CD4-positive, alpha-beta T cell treated with Interferon alpha-2 for 1 hour (primary cell): ENCODE results near the gene ZKSCAN5.
A peak's percentile ranks its signal among the peaks of the same experiment; 100 is the strongest.

Source experiments
- DNase-seq, 2 donors: peaks; one replicate each; pipeline ENCODE4 v3.0.0-alpha.2; 2020 to 2022

Gene ZKSCAN5

DNA sequence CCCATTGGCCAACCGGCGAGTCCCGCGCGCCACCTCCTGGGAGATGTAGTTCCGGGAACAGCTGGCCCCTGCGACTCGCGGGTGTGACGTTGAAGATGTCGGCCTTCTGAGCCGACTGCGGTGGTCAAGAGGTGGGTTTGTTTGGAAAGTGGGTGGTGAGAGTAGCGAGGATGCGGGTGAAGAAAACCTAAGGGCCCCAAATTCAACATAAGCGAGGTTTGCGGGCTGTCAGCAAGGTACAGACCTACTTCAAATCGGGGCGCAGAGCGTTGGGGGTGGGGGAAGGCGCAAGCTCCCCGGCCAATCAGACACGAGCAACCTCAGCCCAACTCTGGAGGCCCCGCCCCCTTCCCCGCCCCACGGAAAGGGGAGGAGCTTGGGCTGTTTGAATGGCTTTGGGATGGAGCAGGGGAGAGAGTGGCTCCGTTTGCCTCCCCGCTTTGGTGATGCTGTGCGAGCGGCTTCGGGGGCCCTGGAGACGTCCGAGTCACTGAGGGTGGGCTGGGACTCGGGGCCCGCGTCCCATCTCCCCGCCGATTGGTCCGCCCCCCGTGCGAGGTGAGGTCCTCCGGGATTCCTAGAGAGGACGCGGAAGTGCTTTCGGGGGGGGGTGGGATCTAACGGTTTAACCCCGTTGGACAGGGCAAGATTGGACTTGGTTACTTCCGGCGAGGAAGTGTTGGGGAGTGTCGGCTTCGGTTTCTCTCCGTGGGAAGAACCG, at the start of gene ZKSCAN5:
Gene ZKSCAN5, plus strand, starts transcription at position 60 of the 721 bp plus-strand sequence. CDS start 1,383 bp downstream, outside the sequence.
- DNase-seq = peak; percentile 95 to 97

DNA sequence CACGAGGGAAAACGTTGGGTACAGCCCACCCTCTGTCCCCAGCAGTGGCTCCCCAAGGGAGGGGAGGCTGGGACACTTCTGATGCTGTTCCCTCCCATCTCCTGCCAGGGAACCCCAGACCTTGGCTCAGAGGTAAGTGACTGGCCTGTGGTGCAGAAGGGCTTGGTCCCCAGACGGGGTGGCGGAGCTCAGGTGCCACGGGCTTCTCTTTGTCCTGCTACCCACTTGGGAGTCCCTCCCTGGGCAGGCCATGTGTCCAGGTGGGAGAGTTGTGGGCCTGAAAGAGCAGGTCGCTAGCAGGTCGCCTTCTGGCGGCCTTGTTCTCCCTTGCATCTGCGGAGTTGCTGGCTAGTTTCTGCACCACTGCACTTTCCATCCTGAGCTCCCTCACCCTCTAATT, 48.6 kb upstream of the ZKSCAN5 start:
- no peak for DNase-seq

DNA sequence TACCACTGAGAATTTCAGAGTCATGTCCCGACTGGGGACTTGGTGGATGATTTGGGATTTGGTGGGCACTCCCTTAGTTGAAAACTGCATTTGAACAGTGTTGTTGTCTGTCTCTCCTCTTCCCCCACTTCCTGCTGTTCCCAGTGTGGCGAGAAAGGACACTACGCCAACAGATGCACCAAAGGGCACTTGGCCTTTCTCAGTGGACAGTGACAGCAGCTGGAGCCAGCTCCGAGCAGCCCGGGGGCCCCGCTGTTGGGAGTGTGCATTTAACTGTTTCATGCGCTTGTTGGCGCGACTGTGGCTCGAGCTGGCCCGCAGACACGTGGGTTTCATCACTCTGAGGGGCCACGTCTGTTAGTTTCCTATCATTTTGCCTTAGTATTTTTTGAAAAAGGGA, 48.2 kb upstream of the ZKSCAN5 start:
- no peak for DNase-seq

DNA sequence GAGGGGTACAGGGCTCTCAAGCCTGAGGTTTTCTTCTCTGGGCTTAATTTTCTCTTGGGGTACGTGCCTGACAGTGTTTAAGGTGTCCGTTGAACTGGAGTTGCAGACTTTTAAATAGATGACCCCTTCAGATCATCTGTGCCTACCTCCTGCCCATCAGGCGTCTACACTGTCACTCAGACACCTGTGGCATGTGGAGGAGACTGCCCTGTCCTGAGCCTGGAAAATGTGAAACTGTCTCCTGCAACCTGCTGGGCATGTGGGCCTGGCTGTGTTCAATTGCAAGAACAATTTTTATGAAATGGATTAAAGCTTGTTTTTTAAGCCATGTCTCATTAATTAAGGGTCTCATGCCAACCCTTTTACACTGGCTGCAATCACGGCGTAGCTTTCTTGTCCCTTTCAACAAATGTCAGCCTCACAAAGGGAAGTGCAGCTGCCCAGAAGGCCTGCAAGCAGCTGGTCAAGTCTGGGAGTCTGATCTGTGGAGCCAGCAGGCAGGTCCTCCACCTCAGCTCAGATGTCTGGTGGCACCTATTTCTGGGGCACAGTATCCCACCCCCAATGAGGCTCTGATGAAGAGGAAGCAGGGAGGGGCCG, 47.3 kb upstream of the ZKSCAN5 start:
- DNase-seq = no peak

DNA sequence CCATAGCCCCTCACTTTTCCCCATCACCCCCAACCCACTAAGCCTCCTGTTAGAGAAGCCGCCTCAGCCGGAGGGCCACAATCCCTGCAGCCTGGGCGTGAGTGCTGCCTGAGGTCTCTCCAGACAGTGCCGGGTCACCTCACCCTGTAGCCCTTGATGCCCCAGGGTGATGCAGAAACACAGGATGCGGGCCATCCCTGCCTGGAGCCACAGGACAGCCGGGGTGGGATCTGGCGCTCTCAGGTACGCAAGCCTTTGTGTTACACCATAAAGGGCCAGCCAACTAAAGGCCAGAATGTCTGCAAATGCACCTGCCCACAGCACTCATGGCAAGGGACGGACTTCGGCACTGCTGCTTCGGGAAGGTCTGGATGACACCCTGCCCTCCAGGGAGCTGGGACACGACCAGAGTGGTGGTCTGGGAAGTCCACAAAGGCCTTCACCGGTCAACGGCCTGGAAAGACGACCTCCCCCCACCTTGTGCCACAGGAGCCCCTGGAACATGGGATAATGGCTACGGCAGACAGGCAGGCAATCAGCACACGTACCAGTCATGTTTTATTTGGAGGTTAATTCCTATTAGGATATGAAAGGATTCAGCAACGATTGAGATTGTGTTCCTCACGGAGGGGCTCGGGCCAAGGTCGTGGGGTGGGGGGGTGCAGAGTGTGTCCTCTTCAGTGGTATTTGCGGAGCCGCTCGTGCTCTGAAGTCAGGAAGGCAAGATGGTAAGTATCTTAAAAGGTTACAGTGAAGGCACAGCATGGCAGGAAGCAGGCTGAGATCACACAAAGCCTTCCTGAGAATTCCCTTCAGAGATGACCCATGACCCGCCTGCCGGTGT, 46.6 kb upstream of the ZKSCAN5 start:
- DNase-seq = no peak

DNA sequence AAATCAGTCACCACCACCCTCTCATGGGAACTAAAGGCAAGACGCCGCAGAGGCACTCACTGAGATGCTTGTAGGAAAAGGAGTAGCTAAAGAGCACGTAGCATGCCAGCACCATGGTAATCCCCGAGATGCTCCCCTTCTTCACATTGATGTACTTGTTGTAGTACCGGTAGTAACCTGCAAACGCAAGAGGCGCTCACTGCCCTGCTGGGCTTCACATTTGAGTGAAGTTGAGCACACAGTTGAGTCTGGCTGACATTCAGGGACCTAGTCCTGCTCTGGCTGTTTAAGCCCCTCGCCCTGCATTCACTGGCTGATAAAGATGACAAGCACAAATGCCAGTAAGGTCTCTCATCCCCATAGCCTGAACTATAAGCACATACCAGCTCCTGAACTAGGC, 45.4 kb upstream of the ZKSCAN5 start:
- DNase-seq = peak in 1 of 2 donors; percentile 39

DNA sequence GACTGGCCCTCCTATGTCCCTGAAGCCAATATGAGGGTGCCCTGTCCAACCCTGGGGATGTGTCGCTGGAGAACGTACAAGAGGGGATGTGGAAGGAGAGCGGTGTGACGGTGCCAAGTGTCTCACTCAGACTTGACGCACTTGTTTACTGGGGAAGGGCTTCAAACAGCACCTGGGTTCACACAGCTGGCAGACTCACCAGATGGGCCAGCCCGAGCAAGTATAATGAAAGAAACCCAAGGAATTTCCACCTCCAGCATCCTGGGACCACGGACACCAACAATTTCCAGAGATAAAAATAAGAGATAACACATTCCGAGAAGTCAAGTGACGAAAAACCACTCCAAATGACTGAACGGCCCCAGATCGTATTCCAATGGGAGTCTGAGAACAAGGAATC, 43.8 kb upstream of the ZKSCAN5 start:
- DNase-seq = no peak

DNA sequence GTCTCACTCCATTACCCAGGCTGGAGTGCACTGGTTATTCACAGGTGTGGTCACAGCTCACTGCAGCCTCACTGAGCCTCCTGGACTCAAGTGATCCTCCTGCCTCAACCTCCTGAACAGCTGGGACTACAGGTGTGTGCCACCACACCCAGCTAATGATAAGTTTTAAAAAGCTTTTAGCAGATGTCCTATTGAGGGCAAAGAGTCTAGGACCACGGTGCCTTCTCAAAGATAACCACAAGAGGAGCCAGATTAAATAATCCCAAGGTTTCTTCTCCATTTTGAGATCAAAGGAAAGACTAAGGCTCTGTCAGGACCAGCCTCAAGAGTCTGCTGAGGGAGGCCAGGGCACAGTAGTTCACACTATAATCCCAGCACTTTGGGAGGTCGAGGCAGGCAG, 43.2 kb upstream of the ZKSCAN5 start:
- DNase-seq = no peak

DNA sequence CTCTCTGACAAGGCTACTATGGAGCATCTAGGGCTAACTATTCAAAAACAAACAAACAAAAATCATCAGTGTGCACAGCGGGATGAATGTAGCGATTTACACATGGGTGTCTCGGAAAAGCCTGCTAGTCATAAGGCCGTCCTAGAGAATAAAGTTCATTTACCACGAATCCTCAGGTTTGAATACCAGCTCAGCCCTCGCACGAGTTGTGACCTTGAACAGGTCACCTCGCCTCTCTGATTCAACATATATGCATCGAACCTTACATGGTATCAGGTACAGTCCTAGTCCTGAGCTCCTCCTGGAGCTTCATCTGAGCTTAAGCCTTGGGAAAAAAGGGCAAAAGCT, 39.1 kb upstream of the ZKSCAN5 start:
- DNase-seq = no peak

DNA sequence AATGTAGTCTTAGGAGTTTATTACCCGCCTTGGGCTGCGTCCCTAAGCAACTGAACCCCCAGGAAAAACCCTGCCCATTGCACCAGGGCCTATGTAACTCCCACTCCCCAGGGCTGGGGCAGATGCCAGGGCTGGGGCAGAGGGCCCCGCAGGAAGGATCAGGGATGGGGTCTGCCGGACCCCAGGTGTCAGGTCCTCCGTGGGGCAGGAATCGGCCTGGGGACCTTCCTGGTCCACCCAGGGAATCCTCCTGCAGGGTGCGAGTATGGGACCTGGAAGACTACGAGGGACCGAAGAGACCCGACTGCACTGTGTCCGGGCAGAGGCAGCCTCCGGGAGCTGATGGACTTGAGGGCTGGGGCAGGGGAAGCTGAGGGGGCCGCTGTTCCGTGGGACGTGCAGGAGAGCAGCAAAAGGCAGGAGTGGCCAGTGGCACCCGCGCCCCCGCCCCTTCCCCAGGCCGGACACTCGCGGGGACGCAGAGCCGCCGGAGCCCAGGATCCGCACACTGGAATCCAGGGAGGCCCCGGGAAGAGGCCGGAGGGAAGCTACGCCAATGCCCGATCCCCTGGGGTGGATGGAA, 36.0 kb upstream of the ZKSCAN5 start:
- DNase-seq = no peak

DNA sequence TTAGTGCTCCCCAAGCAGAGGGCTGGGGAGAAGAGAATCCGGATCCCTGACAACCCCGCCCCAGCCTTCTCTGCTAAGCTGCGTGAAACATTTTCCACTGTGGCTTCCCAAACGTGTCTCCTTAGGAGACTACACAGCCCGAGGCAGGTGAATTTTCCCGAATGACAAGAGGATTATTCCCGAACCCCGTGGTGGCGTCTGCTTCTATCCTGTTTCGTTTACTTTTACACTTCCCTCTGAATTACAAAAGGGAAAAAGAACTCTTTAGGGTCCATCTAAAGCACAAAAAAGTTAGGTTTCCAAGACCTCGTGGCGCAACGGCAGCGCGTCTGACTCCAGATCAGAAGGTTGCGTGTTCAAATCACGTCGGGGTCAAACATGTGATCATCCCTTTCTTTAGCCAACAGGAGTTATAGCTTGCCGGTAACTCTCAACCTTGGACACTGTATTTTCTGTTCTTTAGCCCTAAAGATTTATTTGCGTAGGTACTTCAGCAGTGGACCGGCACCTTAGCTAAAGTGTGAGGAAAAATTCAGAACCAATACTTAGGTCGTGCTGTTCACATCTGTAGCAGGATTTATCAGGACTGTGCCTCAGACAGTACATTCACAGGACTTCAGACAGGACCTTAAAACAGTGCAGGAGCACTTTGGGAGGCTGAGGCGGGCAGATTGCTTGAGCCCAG, 34.9 kb upstream of the ZKSCAN5 start:
- no peak for DNase-seq

DNA sequence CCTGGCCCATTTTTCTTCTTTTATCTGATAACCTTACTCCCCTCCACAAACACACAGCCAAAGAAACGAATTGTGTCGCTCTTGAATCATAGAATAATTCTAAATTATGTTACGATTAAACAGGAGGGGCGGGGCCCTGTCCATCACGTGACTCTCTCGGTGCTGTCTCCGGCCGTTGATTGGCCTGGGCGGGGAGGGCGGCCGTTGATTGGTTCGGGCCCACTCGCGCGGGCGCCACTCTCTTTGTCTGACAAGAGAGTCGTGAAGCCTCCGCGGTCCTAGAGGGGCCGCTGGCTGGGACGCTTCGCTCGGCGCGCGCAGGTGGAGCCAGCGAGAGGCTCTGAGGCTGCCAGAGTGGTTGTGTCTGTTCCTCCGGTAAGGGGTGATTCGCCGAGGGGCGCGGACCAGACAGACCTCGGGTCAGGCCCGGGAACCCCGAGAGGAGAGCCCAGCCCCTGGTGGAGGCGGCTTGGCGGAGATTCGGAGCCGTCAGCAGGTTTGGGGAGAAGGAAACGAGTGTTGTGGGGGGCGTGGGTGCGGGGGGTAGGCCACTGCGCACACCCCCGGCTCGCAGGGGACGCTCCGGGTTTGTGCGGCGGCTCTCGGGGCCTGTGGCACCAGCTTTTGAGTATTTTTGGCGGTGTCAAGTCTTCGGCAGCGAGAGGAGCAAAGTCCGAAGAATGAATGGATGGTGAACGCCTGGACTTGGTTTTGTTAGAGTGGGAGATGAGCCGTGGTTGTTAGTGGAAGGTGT, 31.7 kb upstream of the ZKSCAN5 start, which contains the start of gene ZNF789:
Gene ZNF789, plus strand, starts transcription at position 330 of the 754 bp plus-strand sequence. CDS start 3,567 bp downstream, outside the sequence.
- DNase-seq = peak; percentile 97 to 98

DNA sequence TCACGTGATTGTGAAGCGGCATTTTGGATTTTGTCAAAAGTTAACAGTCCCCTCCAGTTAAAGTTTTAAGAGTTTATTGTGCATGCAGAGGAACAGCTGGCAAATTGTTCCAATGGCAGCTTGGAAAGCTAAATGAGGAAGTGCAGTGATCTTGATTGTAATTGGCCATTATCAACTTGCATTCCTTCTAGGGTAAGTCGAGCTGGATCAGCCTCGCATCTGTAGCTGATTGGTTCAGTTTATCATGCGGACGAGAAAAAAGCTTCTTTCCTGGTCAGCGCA, 31.2 kb upstream of the ZKSCAN5 start:
- DNase-seq = peak; percentile 13 to 49

DNA sequence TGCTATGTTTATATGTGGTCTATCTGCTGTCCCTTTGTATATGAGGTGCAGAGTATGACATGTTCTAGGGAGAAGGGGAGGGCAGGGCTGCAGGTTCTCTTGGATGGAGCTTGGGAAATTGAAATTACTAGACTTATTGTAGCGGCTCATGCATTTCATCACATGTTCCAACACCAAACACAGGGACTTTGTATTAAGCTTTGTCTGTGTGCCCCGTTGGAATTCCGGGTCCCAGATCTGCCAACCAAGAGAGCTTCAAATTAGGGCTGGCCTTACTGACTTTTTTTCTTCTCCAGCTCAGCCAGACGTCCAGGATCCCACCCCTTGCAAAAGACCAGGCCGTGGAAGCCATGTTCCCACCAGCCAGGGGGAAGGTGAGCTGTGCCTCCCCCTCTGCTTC, 28.4 kb upstream of the ZKSCAN5 start:
- no peak for DNase-seq

DNA sequence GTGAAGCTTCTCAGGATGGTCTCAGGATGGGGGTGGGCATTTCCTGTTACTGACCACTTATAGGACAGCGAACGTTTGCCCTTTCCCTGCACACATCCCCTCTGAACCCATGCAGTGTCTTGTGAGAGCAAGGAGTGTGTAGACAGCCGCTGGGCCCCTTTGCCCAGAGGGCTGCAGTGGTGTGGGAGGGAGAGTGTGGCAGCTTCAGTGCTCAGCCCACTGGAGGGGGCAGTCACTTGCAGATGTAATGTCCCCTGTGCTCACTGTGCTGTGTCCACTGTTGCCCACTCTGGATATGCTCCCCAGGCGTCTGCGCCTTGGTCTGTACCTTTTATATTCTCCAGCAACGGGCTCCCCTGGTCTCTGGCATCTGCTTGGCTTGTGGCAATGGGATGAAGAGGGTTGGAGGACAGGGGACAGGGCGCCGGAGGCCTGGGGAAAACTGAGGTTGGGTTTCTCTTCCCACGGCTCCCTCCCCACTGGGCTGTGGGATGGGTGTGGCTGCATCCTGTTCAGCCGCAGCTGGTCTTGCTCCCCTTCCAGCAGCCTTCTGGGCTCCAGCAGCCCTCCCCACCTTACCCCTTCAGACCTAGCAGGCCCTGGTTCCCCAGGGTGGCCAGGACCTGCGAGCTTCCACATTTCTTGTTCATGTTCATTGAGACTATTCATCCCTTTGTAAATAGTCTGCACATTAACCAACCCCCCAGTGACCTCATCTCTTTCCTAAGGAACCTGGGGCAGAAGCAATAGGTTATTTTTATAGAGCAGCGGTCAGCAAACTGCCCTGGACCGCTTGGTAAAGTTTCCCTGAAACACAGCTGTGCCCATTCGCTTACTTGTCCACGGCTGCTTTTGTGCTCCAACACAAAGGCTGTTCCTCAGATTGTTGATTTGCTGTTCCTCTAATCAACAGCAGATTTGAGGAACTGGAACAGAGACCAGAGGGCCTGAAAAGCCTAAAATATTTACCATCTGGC, 25.7 kb upstream of the ZKSCAN5 start:
- DNase-seq = no peak

DNA sequence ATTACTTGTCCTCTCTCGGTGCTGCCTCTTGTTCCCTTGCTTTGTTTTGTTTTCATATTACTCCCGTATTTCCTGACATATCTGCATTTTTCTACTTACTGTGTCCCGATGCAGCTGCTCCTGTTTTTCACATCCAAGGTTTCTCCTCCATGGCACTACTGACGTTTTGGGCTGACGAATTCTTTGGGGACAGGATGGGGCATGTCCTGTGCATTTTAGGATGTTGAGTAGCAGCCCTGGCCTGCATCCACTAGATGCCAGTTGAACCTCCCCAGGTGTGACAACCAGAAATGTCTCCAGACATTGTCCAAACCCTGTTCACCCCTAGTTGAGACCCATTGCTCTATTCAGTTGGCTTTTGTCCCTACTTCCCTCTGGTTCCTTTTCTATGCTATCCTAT, 19.4 kb upstream of the ZKSCAN5 start:
- DNase-seq = no peak

DNA sequence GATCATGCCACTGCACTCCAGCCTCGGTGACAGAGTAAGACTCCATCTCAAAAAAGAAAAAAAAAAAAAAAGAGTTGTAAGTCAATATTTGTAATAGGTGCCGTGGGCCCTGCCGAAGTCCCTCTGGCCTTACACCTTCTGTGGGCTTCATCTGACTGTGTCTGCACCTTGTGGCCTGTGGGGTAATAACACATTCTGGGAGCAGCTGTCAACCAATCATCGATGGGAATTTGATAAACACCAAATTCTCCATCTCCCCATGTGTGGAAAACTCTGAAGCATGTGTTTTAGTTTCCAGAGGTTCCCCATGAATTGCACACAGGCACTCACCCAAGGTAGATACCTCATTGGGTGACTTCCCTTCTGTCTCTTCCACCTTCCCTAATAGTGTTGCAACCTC, 15.2 kb upstream of the ZKSCAN5 start:
- DNase-seq = no peak

DNA sequence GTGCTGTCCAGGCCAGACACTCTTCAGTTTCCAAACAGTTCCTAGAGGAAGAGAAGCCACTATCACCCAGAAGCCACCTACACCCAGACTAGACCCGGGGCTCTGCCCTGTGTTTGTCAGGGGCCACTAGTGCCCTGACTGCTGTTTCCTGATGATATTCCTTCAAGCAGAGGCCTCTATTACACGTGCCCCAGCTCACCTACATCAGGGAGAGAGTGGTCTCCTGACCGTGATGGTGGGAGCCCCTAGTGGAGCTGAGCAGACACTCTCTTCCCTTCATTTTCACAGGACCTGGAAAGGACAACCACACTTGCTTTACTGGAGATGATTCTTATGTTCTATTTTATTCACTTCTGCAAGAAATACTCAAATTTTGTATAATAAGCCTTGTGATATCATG, 13.6 kb upstream of the ZKSCAN5 start:
- no peak for DNase-seq

DNA sequence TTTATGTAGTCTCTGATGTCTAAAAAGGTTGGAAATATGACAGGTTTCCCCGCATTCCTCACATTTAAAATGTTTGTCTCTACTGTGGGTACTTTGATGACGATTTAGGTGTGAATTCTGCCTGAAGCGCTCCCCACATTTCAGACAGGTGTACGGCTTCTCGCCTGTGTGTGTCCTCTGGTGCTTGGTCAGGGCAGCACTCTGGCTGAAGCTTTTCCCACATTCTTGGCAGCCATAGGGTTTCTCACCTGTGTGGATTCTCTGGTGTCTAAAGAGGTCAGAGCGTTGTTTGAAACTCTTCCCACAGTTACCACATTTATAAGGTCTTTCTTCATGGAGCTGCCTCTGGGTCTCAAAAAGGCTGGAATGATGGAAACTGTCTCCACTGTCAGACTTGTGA, 10.6 kb upstream of the ZKSCAN5 start:
- no peak for DNase-seq

DNA sequence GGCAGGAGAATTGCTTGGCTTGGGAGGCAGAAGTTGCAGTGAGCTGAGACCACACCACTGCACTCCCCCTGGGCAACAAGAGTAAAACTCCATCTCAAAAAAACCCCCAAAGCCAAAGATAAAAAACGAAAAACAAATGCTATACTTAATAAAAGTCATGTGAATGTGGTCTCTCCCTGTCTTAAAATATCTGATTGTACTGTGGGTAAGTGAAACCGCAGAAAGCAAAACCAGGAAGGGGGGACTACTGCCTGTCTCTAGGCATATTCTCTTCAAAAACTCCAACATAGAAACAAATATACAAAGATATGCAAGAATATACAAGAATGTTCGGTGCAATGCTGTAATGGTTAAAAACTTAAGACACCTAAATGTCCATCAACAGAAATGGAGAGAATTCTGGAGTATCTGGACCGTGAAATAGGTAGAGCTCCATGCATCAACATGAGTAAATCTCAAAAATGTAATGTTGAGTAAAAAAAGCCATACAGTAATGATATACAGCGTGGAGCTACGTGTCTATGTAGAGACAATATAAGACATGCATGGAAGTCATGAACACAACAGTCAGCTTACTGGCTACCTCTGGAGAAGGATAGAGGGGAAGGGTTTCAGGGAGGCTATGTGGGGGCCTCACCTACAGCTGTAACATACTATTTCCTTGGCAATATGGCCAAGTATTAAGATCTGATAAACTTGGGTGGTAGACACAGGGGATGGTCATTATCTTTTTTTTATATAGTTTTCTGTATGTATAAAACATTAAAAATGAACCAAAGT, 6.5 kb upstream of the ZKSCAN5 start:
- peak in 1 of 2 donors; percentile 41 for DNase-seq
